Activated CD4-positive, alpha-beta T cell treated with anti-CD3 and anti-CD28 coated beads, Interleukin-2, amount 50 U/mL, for 1 hour (primary cell): ENCODE results near the gene CRYGD.
"Not testable (repeated sequence)": the region's sequence is repeated elsewhere in the genome, so short reads cannot be mapped to it uniquely, and the experiment has no call there.

Source experiments
- DNase-seq: peaks from one replicate; pipeline ENCODE4 v3.0.0-alpha.2; 2020

CRYGD gene

GRCh38 chr2:208124013-208124715, at the start of gene CRYGD:
TSS of gene CRYGD (minus strand) at chr2:208124524. CDS start at chr2:208124473, 51 bp downstream.
- DNase-seq: not testable (repeated sequence)

- no peak for DNase-seq
Observed at GRCh38 chr2:208172125-208172524, 47.8 kb upstream of the CRYGD start.

GRCh38 chr2:208164951-208165755, 40.8 kb upstream of the CRYGD start:
- no peak for DNase-seq

DNA sequence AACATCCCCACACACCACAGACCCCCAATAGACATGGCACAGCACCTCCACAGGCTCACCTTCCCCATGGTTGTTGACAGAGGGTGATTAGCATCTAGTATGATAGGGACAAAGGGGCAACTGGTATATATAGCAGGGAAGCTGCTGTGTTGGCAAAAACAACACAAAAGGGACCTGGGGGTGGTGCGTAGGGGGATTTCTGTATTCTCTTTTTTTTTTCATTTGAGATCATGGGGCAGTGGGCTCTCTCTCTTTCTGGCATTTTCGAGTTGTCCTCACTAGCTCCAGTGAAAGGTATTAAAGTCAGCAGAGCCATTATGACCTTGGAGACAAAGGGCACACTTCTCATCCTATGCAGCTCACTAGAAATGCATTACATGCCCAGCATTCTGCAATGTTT, 39.2 kb upstream of the CRYGD start, which contains the start of gene CRYGA:
Gene CRYGA (minus strand): TSS at position 101 of the 400 bp plus-strand sequence. CDS start 33 bp downstream, at position 68.
- DNase-seq: no peak

DNA sequence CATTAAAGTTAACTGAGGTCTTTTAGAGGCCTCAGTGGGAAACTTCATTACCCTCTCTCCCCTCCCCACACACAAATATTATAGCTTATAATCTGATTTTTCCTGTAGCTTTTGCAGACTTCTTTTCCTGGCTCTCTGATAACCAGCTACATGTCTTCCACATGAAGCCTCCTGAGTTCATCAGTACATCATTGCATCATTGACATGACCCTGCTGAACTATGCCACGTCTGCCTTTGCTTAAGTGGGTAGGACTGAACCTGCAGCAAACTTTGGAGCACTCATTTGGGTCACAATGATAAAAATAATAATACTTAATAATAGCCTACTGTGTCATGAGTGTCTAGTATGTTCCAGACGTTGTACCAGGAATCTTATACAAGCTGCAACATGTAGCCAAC, 32.1 kb upstream of the CRYGD start:
- no peak for DNase-seq

DNA sequence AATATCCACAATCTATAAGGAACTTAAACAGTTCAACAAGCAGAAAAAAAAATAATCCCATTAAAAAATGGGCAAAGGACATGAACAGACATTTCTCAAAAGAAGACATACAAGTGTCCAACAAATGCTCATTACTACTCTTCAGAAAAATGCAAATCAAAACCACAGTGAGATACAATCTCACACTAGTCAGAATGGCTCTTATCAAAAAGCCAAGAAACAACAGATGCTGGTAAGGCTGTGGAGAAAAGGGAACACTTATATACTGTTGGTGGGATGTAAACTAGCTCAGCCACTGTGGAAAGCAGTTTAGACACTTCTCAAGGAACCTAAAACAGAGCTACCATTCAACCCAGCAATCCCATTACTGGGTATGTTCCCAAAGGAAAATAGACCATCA, 28.8 kb upstream of the CRYGD start:
- DNase-seq: no peak

DNA sequence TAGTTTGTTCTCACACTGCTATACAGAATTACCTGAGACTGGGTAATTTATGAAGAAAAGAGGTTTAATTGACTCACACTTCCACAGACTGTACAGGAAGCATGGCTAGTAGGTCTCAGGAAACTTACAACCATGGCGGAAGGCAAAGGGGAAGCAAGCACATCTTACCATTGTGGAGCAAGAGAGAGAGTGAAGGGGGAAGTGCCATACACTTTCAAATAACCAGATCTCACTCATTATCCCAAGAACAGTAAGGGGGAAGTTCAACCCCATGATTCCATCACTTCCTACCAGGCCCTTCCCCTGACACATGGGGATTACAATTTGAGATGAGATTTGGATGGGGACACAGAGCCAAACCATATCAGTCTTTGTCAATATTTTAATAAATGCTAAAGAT, 26.6 kb upstream of the CRYGD start:
- no peak for DNase-seq

GRCh38 chr2:208150094-208150493, 25.8 kb upstream of the CRYGD start:
- DNase-seq: no peak

- no peak for DNase-seq
Observed at GRCh38 chr2:208148803-208149202, 24.5 kb upstream of the CRYGD start.

DNA sequence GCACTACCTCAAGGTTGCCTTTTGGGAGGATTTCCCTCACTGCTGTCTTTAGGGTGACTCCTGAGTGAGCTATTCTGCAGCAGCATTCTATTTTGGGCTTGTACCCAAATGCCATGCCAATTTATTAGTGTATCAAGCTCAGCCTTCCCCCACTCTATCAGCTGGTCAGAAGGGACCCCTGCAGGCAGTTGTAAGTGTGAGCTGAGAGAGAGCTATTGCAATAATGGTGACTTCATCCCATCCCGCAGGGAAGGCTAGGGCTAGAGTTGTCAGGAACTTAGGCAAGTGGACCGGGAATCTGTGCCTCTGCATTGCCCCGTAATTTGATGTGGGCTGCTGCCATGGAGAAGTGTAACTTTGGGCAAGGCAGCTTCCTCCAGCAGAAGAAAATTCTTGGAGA, 23.4 kb upstream of the CRYGD start:
- no peak for DNase-seq

DNA sequence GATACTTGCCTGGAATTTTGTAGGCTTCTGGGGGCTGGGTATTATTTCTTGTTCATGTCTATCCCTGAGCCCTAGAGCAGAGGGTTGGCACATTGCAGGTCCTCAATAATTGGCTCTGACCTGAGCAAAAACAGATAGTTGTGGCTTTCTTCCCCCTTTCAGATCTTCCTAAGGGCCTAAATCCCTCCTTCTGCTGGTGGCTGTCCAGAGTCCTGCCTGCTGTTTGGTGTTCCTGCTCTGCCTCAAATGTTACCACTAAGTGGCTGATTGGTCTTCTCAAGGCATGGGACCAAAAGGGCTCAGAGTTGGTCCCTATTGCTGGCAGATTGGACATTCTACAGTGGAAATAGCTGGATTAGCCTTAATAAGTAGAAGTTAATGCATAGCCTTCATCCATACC, 22.7 kb upstream of the CRYGD start:
- DNase-seq: no peak

DNA sequence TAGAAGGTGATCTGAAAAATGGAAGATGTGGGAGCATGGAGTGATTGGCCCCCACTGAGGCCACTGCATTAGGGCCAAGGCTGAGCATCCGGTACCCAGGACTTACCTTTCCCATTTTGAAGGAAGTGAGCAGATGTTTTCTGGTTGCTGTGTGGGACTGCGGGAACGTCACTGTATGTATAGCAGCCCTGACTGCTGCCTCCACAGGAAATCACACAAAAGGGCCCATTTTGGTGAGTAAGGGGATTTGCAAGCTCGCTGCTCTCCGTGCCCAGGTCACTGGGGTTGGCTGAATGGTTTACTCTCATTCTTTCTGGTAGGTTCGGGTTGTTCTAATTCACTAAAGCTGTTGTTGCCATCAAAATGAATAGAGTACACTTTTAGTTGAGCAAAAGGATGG, 21.7 kb upstream of the CRYGD start, which contains the start of gene CRYGB:
Gene CRYGB (minus strand): TSS at position 153 of the 400 bp plus-strand sequence. CDS start 38 bp downstream, at position 115.
- no peak for DNase-seq

GRCh38 chr2:208142925-208143799, 18.8 kb upstream of the CRYGD start:
- DNase-seq: no peak

DNA sequence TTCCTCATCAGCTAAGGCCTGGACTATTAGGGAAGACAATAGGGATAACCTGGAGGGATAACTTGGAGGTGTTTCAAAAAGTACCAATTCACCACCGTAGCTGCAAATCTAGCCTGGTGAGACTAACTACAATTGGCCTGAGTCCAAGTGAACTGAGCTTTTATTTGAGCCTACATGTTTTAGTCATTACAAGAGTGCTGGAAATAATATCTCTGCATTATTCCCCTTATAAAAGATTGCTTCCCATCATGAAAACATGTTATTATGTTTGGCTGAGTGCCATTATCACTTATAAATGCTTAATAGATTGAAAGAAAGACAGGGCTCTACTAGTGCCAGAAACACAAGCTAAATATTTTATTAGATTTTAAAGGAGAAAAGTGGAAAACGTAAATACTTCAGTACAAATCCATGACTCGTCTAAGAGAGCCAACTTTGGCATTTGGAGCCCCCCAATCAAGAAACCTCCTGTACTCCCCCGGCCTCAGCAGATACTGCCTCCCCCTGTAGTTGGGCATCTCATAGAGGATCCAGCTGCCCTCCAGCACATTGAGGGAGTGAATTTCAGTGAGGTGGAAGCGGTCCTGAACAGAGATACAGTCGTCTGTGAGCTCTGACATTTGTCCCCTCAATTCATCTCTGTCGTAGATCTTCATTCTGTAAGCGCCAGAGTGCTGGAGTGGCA, 18.1 kb upstream of the CRYGD start:
- no peak for DNase-seq

DNA sequence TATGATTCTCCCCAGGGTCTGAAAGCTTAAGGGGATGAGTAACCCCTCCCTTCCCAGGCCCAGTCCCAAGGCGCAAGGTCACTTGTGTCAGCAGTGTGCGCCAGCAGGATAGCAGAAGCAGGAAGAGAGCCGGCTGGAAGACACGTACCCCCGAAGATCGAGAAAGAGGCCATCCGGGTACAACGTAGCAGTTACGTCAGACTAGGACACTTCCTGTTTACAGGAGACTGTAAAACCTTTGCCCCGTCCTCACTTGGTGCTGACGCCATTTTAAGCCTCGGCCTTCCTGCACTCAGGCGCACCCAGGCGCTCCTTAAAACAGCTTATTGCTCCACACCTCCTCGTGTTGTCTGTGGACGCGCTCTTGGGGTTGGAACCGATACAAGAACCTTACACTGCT, 15.1 kb upstream of the CRYGD start:
- DNase-seq: no peak

- DNase-seq: not testable (repeated sequence)
Observed at GRCh38 chr2:208138334-208138733, 14.0 kb upstream of the CRYGD start.

DNA sequence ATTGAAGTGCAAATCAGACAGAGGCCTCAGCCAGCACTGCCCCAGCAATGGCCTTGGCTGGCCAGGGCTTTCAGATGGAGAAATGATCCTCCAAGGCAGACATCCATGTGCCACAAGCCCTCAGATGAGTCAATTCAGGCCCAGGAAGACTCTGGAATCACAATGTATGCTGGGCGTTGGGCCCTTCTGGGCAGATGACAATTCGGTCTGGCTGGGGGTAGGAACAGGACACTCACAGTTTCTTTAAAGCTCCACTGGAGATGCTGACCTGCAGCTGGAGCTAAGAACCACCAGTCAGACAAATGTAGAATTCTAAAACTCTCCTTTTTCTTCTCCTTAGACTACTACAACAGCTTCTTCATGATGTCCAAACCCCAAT, 12.4 kb upstream of the CRYGD start:
- no peak for DNase-seq

GRCh38 chr2:208135794-208136715, 11.7 kb upstream of the CRYGD start:
- DNase-seq: no peak

- DNase-seq: no peak
Observed at GRCh38 chr2:208134928-208135586, 10.7 kb upstream of the CRYGD start.

- DNase-seq: no peak
Observed at GRCh38 chr2:208130712-208131110, 6.4 kb upstream of the CRYGD start.
